GM12878 (cell line): ENCODE results near the gene ZBED2. TPM values are rescaled to one million over a fixed set of nuclear protein-coding genes. Genes with fewer than 3 reads are reported as not detected.

Experiments used
- ATAC-seq: fragments of 200-7000 bp; cut with Tn5 transposase; 3 replicates; pipeline ENCODE4 v1.9.1; 2020; ENCODE audit warnings: mild to moderate bottlenecking, moderate library complexity
- BruUV-seq: library from RNA; stranded (reverse); fragments of 400-500 nt; replicated peaks from 2 replicates; lab custom pipeline; 2021; lab: Mats Ljungman, UMichigan
- CTCF ChIA-PET: fragments of 300-600 bp; sonication (Branson Sonifier 250); formaldehyde crosslinking; extraction: SDS; loops from one replicate; lab custom pipeline; 2021; ENCODE audit warnings: inconsistent platforms; lab: Yijun Ruan, JAX
- POLR2A ChIA-PET: fragments of 350-600 bp; formaldehyde crosslinking; extraction: SDS; loops from one replicate; lab custom pipeline; 2021; ENCODE audit warnings: inconsistent platforms; lab: Charles Lee
- RAD21 ChIA-PET: fragments of 300-600 bp; sonication (Branson Sonifier 250); formaldehyde crosslinking; loops from one replicate; lab custom pipeline; 2023; ENCODE audit warnings: antibody characterized with exemption; ENCODE audit not compliant: unreplicated experiment; lab: Charles Lee
- SMC1A ChIA-PET: fragments of 300-600 bp; sonication (Branson Sonifier 250); formaldehyde crosslinking; loops from one replicate; lab custom pipeline; 2023; ENCODE audit not compliant: unreplicated experiment, uncharacterized antibody; lab: Charles Lee
- DNase-seq: peaks from one replicate; pipeline ENCODE4 v3.0.0-alpha.2; 2011; ENCODE audit warnings: low read depth, low spot score
- FAIRE-seq: peaks from 3 replicates; lab custom pipeline; 2011; peaks lifted over from hg19 to GRCh38; lab: Jason Lieb, UNC
- H2AFZ ChIP-seq: 2 replicates; pipeline ENCODE4 v1.6.0; 2011; ENCODE audit warnings: low read depth, low read length, control low read depth; ENCODE audit not compliant: control insufficient read depth
- H3K27ac ChIP-seq: 2 replicates; pipeline ENCODE4 v1.5.1; 2011; ENCODE audit warnings: control low read depth; ENCODE audit not compliant: control insufficient read depth, insufficient read depth
- H3K27me3 ChIP-seq, 2 experiments: replicated peaks in 1 of 2; 2 replicates each; pipeline versions ENCODE4 v1.6.0 to v1.6.1; 2011; ENCODE audit warnings: low read length in 1 of 2; ENCODE audit not compliant: control insufficient read depth in 2 of 2, insufficient read depth in 2 of 2
- H3K36me3 ChIP-seq, 2 experiments: 2 replicates each; pipeline ENCODE4 v1.5.1; 2011; ENCODE audit warnings: low read length in 1 of 2; ENCODE audit not compliant: control insufficient read depth in 2 of 2, insufficient read depth in 2 of 2
- H3K4me1 ChIP-seq: 2 replicates; pipeline ENCODE4 v1.6.1; 2011; ENCODE audit warnings: mild to moderate bottlenecking, low read length, moderate library complexity, mixed read lengths; ENCODE audit not compliant: control insufficient read depth, insufficient read depth
- H3K4me2 ChIP-seq: 2 replicates; pipeline ENCODE4 v1.6.0; 2011; ENCODE audit warnings: control low read depth; ENCODE audit not compliant: control insufficient read depth, insufficient read depth
- H3K4me3 ChIP-seq: fragments of 200-600 bp; sonication (generic); 2 replicates; pipeline ENCODE4 v1.5.1; 2016
- H3K79me2 ChIP-seq: 2 replicates; pipeline ENCODE4 v1.6.0; 2011; ENCODE audit warnings: low read length; ENCODE audit not compliant: control insufficient read depth, insufficient read depth
- H3K9ac ChIP-seq: 2 replicates; pipeline ENCODE4 v1.8.0; 2011; ENCODE audit warnings: low read length, control low read depth, mixed read lengths; ENCODE audit not compliant: control insufficient read depth, insufficient read depth
- H3K9me3 ChIP-seq: replicated peaks from 3 replicates; pipeline ENCODE4 v1.5.1; 2011; ENCODE audit warnings: mild to moderate bottlenecking, low read length; ENCODE audit not compliant: control insufficient read depth, insufficient read depth
- H4K20me1 ChIP-seq: 2 replicates; pipeline ENCODE4 v1.6.0; 2011; ENCODE audit not compliant: control insufficient read depth, insufficient read depth
- BCL11A ChIP-seq: IDR thresholded peaks from 2 replicates; pipeline ENCODE4 v1.6.1; 2011; ENCODE audit warnings: low read depth, low read length
- EZH2 ChIP-seq: IDR thresholded peaks from 2 replicates; pipeline ENCODE4 v1.6.1; 2012; ENCODE audit warnings: low read depth, mild to moderate bottlenecking, control low read depth, inconsistent platforms, low read length, borderline replicate concordance; ENCODE audit not compliant: control insufficient read depth
- GABPA ChIP-seq: IDR thresholded peaks from 2 replicates; pipeline ENCODE4 v1.6.1; 2014; ENCODE audit warnings: antibody characterized with exemption, low read depth, mild to moderate bottlenecking, inconsistent platforms
- MYC ChIP-seq: IDR thresholded peaks from 2 replicates; pipeline ENCODE4 v1.6.1; 2011; ENCODE audit warnings: mild to moderate bottlenecking, low read length, moderate library complexity, inconsistent platforms; ENCODE audit not compliant: insufficient read depth, insufficient replicate concordance, insufficient read length, severe bottlenecking
- NKRF ChIP-seq: fragments of 450-650 bp; conservative IDR thresholded peaks from 2 replicates; pipeline ENCODE4 v1.6.1; 2017; ENCODE audit warnings: mild to moderate bottlenecking, moderate library complexity
- PAX5 ChIP-seq: IDR thresholded peaks from 2 replicates; pipeline ENCODE4 v1.6.1; 2011; ENCODE audit warnings: low read depth, low read length, borderline replicate concordance
- SMAD1 ChIP-seq: fragments of 450-650 bp; IDR thresholded peaks from 2 replicates; pipeline ENCODE4 v1.6.1; 2018; ENCODE audit warnings: mild to moderate bottlenecking, low read depth; ENCODE audit not compliant: partially characterized antibody
- STAT3 ChIP-seq: IDR thresholded peaks from 2 replicates; pipeline ENCODE4 v1.6.1; 2011; ENCODE audit warnings: low read depth, low read length, improper control_type of control experiment
- TARDBP ChIP-seq: IDR thresholded peaks from 2 replicates; pipeline ENCODE4 v1.6.1; 2016; ENCODE audit warnings: borderline replicate concordance
- YBX1 ChIP-seq: fragments of 450-650 bp; IDR thresholded peaks from 2 replicates; pipeline ENCODE4 v1.6.1; 2016; ENCODE audit warnings: antibody characterized with exemption
- WGBS: methylation state at CpG from one replicate; pipeline ENCODE4 v1.1.6; 2016; ENCODE audit warnings: low lambda C conversion rate; ENCODE audit not compliant: insufficient replicate concordance, insufficient coverage; ENCODE audit errors: missing lambda C conversion rate; 5-methylcytosine and 5-hydroxymethylcytosine counted together
- in situ Hi-C: fragments of 300-500 bp; cut with MboI; formaldehyde crosslinking; loops from 9 replicates; pipeline ENCODE4 v1.14.3; 2018; ENCODE audit warnings: mixed read lengths
- intact Hi-C: fragments of 100-400 bp; cut with micrococcal nuclease; formaldehyde crosslinking; loops from one replicate; pipeline ENCODE4 v1.14.2; 2022; ENCODE audit not compliant: unreplicated experiment
- polyA plus RNA-seq, 11 experiments: library from polyadenylated mRNA; depleted of rRNA in 4 of 11; unstranded in 6 of 11; stranded (reverse) in 5 of 11; fragments of >200 nt; fragmentation: Nextera tagmentation in 4 of 11; fragmentation: Illumina TruSeq in 1 of 11; extraction: Ambion mirVana in 4 of 11; extraction: Trizol in 1 of 11; gene quantifications; 1 replicate in 1 of 11; 2 replicates in 10 of 11; pipeline versions ENCODE4 v1.2.1 to v1.2.3, GENCODE V29; 2011 to 2016; ENCODE audit warnings: inconsistent platforms in 2 of 11, missing spikeins in 2 of 11, low read depth in 1 of 11
- total RNA-seq, 4 experiments: library from RNA; depleted of rRNA in 3 of 4; stranded (reverse); fragments of >200 nt in 3 of 4; fragmentation: Illumina TruSeq in 1 of 4; extraction: Trizol in 1 of 4; gene quantifications; 2 replicates each; pipeline versions ENCODE4 v1.2.1 to v1.2.3, GENCODE V29; 2013 to 2021
- TF ChIP-seq, protein P1 (sequence below): fragments of 450-650 bp; IDR thresholded peaks from 2 replicates; pipeline ENCODE4 v1.6.1; 2017; ENCODE audit warnings: borderline replicate concordance
- TF ChIP-seq, protein P2 (sequence below), 3 experiments: IDR thresholded peaks in 2 of 3; conservative IDR thresholded peaks in 1 of 3; 2 replicates each; pipeline ENCODE4 v1.5.1; 2011; ENCODE audit warnings: low read depth in 3 of 3, low read length in 3 of 3, mild to moderate bottlenecking in 3 of 3, control low read depth in 2 of 3, moderate library complexity in 2 of 3, inconsistent platforms in 1 of 3, mixed read lengths in 1 of 3; ENCODE audit not compliant: control insufficient read depth in 2 of 3, insufficient read depth in 1 of 3; ENCODE audit errors: extremely low read depth in 1 of 3
- TF ChIP-seq, protein P3 (sequence below): IDR thresholded peaks from 2 replicates; pipeline ENCODE4 v1.6.1; 2012; ENCODE audit warnings: mild to moderate bottlenecking, low read depth, low read length

The ZBED2 gene
- total and polyA plus RNA-seq, 10 of the 15 experiments (the other 5 are each of a cell fraction or from before 2014, with no cell fraction given), result 0.02 to 0.24 (median 0.08) TPM; not detected in 3

GRCh38 chr3:111616417-111617105, 21.4 kb upstream of the ZBED2 start:
- POLR2A ChIA-PET, result interaction anchor here (0.6 to 1.1 kb wide), 2 partner anchors 14 kb away, joined by 3 to 4 read pairs; no protein-coding TSS in a partner anchor
- in situ Hi-C loops (no loop called here), intact Hi-C loops (loop anchor here (1.0 kb wide), 1 partner anchor 38 kb away; no protein-coding TSS in a partner anchor)
- no peaks in the 10 kb centered on the region for H3K36me3 ChIP-seq
- H3K4me2 ChIP-seq, result no peak overlapping the region
- H4K20me1 ChIP-seq, result no peaks in the 10 kb centered on the region
- WGBS, result 28% methylated on average over 6 of the region's 6 CpGs
- FAIRE-seq (no peak), ATAC-seq (peak; percentile 83), DNase-seq (no peak)
- no peak overlapping the region for H3K9ac ChIP-seq
- no peaks in the 10 kb centered on the region for H3K27me3 ChIP-seq
- no peak overlapping the region; the same call in 1 of the 2 replicates for H2AFZ ChIP-seq
- BruUV-seq, result no TSS peak
- no peak overlapping the region for H3K4me3 ChIP-seq
- no peaks in the 10 kb centered on the region for H3K79me2 ChIP-seq
- H3K27ac ChIP-seq, result no peak overlapping the region
- H3K9me3 ChIP-seq, result no peaks in the 10 kb centered on the region
- no peaks in the 10 kb centered on the region for H3K4me1 ChIP-seq
- CTCF ChIA-PET, result interaction anchor here (0.6 to 4.9 kb wide), 22 partner anchors 9 to 769 kb away, joined by 3 to 61 read pairs (median 5); partner anchors contain the start of genes CD96 and ZBED2
- SMC1A ChIA-PET, result interaction anchor here (1.0 to 4.4 kb wide), 12 partner anchors 8 to 279 kb away, joined by 3 to 41 read pairs (median 5); partner anchors contain the start of gene CD96
- RAD21 ChIA-PET, result interaction anchor here (0.5 to 5.0 kb wide), 9 partner anchors 12 to 343 kb away, joined by 3 to 30 read pairs (median 3); partner anchors contain the start of gene CD96
- TF ChIP-seq, protein P1, sequence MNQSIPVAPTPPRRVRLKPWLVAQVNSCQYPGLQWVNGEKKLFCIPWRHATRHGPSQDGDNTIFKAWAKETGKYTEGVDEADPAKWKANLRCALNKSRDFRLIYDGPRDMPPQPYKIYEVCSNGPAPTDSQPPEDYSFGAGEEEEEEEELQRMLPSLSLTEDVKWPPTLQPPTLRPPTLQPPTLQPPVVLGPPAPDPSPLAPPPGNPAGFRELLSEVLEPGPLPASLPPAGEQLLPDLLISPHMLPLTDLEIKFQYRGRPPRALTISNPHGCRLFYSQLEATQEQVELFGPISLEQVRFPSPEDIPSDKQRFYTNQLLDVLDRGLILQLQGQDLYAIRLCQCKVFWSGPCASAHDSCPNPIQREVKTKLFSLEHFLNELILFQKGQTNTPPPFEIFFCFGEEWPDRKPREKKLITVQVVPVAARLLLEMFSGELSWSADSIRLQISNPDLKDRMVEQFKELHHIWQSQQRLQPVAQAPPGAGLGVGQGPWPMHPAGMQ, result no peak
- TF ChIP-seq STAT3 (no peak), BCL11A (no peak), GABPA (no peak), NKRF (no peak), TARDBP (no peak), EZH2 (no peak), MYC (no peak), YBX1 (no peak), PAX5 (no peak), SMAD1 (no peak)
- TF ChIP-seq, protein P2, sequence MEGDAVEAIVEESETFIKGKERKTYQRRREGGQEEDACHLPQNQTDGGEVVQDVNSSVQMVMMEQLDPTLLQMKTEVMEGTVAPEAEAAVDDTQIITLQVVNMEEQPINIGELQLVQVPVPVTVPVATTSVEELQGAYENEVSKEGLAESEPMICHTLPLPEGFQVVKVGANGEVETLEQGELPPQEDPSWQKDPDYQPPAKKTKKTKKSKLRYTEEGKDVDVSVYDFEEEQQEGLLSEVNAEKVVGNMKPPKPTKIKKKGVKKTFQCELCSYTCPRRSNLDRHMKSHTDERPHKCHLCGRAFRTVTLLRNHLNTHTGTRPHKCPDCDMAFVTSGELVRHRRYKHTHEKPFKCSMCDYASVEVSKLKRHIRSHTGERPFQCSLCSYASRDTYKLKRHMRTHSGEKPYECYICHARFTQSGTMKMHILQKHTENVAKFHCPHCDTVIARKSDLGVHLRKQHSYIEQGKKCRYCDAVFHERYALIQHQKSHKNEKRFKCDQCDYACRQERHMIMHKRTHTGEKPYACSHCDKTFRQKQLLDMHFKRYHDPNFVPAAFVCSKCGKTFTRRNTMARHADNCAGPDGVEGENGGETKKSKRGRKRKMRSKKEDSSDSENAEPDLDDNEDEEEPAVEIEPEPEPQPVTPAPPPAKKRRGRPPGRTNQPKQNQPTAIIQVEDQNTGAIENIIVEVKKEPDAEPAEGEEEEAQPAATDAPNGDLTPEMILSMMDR (IDR thresholded peaks at IDR 0.05 in 2 of 3, conservative IDR thresholded peaks at IDR 0.05 in 1 of 3; ENCODE audit: control insufficient read depth in 2 of 3, extremely low read depth in 1 of 3, insufficient read depth in 1 of 3, low read depth in 3 of 3, low read length in 3 of 3), result peak; percentile 16 to 29 (median 20); a peak in 4 of 6 replicates
- TF ChIP-seq, protein P3, sequence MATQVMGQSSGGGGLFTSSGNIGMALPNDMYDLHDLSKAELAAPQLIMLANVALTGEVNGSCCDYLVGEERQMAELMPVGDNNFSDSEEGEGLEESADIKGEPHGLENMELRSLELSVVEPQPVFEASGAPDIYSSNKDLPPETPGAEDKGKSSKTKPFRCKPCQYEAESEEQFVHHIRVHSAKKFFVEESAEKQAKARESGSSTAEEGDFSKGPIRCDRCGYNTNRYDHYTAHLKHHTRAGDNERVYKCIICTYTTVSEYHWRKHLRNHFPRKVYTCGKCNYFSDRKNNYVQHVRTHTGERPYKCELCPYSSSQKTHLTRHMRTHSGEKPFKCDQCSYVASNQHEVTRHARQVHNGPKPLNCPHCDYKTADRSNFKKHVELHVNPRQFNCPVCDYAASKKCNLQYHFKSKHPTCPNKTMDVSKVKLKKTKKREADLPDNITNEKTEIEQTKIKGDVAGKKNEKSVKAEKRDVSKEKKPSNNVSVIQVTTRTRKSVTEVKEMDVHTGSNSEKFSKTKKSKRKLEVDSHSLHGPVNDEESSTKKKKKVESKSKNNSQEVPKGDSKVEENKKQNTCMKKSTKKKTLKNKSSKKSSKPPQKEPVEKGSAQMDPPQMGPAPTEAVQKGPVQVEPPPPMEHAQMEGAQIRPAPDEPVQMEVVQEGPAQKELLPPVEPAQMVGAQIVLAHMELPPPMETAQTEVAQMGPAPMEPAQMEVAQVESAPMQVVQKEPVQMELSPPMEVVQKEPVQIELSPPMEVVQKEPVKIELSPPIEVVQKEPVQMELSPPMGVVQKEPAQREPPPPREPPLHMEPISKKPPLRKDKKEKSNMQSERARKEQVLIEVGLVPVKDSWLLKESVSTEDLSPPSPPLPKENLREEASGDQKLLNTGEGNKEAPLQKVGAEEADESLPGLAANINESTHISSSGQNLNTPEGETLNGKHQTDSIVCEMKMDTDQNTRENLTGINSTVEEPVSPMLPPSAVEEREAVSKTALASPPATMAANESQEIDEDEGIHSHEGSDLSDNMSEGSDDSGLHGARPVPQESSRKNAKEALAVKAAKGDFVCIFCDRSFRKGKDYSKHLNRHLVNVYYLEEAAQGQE, result no peak
